NCI-H446 treated with DMSO at 0.1 percent for 48 hours (cell line): Measurements from ENCODE around the gene ZNF189.

Source experiments
- DNase-seq: peaks from one replicate; lab custom pipeline; 2025; lab: John Stamatoyannopoulos, UW

Gene ZNF189

GRCh38 chr9:101418518-101419430 lies 20.1 kb downstream of the ZNF189 start:
- no peak for DNase-seq

GRCh38 chr9:101419863-101420262 lies 21.2 kb downstream of the ZNF189 start:
- no peak for DNase-seq

- no peak for DNase-seq
Measured at GRCh38 chr9:101421653-101422065, 23.0 kb downstream of the ZNF189 start.

- DNase-seq = no peak
Measured at GRCh38 chr9:101427358-101427757, 28.7 kb downstream of the ZNF189 start.

GRCh38 chr9:101427957-101428655 lies 29.5 kb downstream of the ZNF189 start:
- no peak for DNase-seq

GRCh38 chr9:101428909-101429308 lies 30.3 kb downstream of the ZNF189 start:
- no peak for DNase-seq

GRCh38 chr9:101429736-101430135 lies 31.1 kb downstream of the ZNF189 start:
- no peak for DNase-seq

GRCh38 chr9:101432171-101432570 lies 33.5 kb downstream of the ZNF189 start:
- DNase-seq = no peak

GRCh38 chr9:101432740-101433139 lies 34.1 kb downstream of the ZNF189 start:
- DNase-seq = no peak

GRCh38 chr9:101433229-101433628 lies 34.6 kb downstream of the ZNF189 start:
- no peak for DNase-seq

- DNase-seq = no peak
Measured at GRCh38 chr9:101434998-101435397, 36.3 kb downstream of the ZNF189 start.

- DNase-seq = no peak
Measured at GRCh38 chr9:101435601-101436079, 37.0 kb downstream of the ZNF189 start, which contains the start of gene ALDOB. TSS of gene ALDOB (minus strand) at chr9:101435774. CDS start at chr9:101430887, 4,887 bp downstream.

GRCh38 chr9:101437806-101438232 lies 39.2 kb downstream of the ZNF189 start:
- no peak for DNase-seq

GRCh38 chr9:101438523-101438922 lies 39.9 kb downstream of the ZNF189 start:
- DNase-seq = no peak

GRCh38 chr9:101440714-101441230 lies 42.1 kb downstream of the ZNF189 start:
- DNase-seq = no peak

GRCh38 chr9:101442318-101442717 lies 43.7 kb downstream of the ZNF189 start:
- DNase-seq = no peak

GRCh38 chr9:101442736-101443135 lies 44.1 kb downstream of the ZNF189 start:
- DNase-seq = no peak

GRCh38 chr9:101443364-101443771 lies 44.7 kb downstream of the ZNF189 start:
- peak; percentile 94 for DNase-seq

- DNase-seq = no peak
Measured at GRCh38 chr9:101445353-101446029, 46.8 kb downstream of the ZNF189 start.

- no peak for DNase-seq
Measured at GRCh38 chr9:101446732-101447131, 48.1 kb downstream of the ZNF189 start.

GRCh38 chr9:101448680-101449070 lies 50.0 kb downstream of the ZNF189 start:
- DNase-seq = no peak
